Thyroid gland (tissue), 4 donors: ENCODE data around the gene MRPL45.

Experiments used
- POLR2A ChIP-seq, 2 donors: fragments of 450-650 bp; IDR thresholded peaks; one replicate each; pipeline ENCODE4 v1.6.1; 2017; ENCODE audit warnings: antibody characterized with exemption in 2 of 2, mild to moderate bottlenecking in 2 of 2, moderate library complexity in 1 of 2
- TF ChIP-seq, protein P1 (sequence below), 6 experiments: fragments of 200-600 bp in 3 of 6; fragments of 450-650 bp in 3 of 6; sonication (generic) in 3 of 6; IDR thresholded peaks; one replicate each; pipeline ENCODE4 v1.5.1; 2016 to 2019; ENCODE audit warnings: antibody characterized with exemption in 6 of 6, mild to moderate bottlenecking in 2 of 6, inconsistent platforms in 1 of 6, moderate library complexity in 1 of 6

GRCh38 chr17:38336838-38337237 lies 39.9 kb downstream of the MRPL45 start:
- TF ChIP-seq POLR2A (IDR thresholded peaks at IDR 0.05): no peak
- TF ChIP-seq, protein P1, sequence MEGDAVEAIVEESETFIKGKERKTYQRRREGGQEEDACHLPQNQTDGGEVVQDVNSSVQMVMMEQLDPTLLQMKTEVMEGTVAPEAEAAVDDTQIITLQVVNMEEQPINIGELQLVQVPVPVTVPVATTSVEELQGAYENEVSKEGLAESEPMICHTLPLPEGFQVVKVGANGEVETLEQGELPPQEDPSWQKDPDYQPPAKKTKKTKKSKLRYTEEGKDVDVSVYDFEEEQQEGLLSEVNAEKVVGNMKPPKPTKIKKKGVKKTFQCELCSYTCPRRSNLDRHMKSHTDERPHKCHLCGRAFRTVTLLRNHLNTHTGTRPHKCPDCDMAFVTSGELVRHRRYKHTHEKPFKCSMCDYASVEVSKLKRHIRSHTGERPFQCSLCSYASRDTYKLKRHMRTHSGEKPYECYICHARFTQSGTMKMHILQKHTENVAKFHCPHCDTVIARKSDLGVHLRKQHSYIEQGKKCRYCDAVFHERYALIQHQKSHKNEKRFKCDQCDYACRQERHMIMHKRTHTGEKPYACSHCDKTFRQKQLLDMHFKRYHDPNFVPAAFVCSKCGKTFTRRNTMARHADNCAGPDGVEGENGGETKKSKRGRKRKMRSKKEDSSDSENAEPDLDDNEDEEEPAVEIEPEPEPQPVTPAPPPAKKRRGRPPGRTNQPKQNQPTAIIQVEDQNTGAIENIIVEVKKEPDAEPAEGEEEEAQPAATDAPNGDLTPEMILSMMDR (IDR thresholded peaks at IDR 0.05): no peak
